Lower leg skin (tissue), 4 donors: Measurements from ENCODE around the gene COL4A1. TPM values are rescaled to one million over a fixed set of nuclear protein-coding genes. Genes with fewer than 3 reads are reported as not detected.

Source experiments
- DNase-seq, 2 donors: peaks; one replicate each; pipeline ENCODE4 v3.0.0-alpha.2; 2019; ENCODE audit warnings: low spot score in 2 of 2
- H3K4me3 ChIP-seq: fragments of 200-600 bp; sonication (generic); 2 replicates; pipeline ENCODE4 v1.5.1; 2017; ENCODE audit warnings: mild to moderate bottlenecking, low read depth; ENCODE audit not compliant: poor library complexity, severe bottlenecking
- POLR2A ChIP-seq, 2 donors: fragments of 450-650 bp; IDR thresholded peaks; one replicate each; pipeline ENCODE4 v1.6.1; 2016 to 2017; ENCODE audit warnings: antibody characterized with exemption in 2 of 2, mild to moderate bottlenecking in 1 of 2, moderate library complexity in 1 of 2
- WGBS, 2 donors: methylation state at CpG; one replicate each; pipeline ENCODE4 v1.1.5; 2018; 5-methylcytosine and 5-hydroxymethylcytosine counted together
- intact Hi-C: fragments of 100-400 bp; cut with DNase I; formaldehyde crosslinking; loops from one replicate; pipeline ENCODE4 v1.15.0; 2023; ENCODE audit warnings: low total_unique reads
- total RNA-seq, 4 donors: library from RNA; depleted of rRNA; stranded (reverse); fragments of >200 nt; gene quantifications; one replicate each; pipeline ENCODE4 v1.1.0, GENCODE V29; 2016
- TF ChIP-seq, protein P1 (sequence below), 3 donors: fragments of 450-650 bp; IDR thresholded peaks; one replicate each; pipeline ENCODE4 v1.5.1; 2016; ENCODE audit warnings: antibody characterized with exemption in 3 of 3, mild to moderate bottlenecking in 3 of 3, moderate library complexity in 2 of 3

COL4A1 gene
- total RNA-seq, 4 donors from 2014 or later: 41.0 to 105 (median 56.7) TPM

DNA sequence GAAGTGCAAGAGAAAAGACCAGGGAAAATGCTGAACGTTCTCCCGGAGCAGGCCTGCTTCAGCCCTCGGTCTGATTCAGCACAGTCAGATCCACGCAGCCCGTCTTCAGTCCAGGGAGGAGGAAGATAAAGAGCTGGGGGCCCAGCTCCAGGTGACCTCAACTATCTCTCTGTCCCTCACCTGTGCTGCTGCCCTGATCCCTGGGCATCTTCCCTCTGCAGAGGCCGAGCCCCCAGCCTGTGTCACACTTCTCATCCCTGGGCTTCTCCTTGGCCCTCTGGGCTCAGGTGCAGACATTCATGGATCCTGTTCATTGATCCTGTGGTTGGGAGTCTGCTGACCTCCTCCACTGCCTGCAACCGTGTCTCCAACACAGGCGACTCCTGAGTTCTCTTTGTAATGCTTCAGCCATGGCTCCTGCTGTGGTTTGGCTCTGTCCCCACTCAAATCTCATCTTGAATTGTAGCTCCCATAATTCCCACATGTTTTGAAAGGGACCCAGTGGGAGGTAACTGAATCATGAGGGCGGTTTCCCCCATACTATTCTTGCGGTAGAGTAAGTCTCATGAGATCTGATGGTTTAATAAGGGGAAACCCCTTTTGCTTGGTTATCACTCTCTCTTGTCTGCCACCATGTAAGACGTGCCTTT is 28.0 kb upstream of the COL4A1 start:
- TF ChIP-seq, protein P1, sequence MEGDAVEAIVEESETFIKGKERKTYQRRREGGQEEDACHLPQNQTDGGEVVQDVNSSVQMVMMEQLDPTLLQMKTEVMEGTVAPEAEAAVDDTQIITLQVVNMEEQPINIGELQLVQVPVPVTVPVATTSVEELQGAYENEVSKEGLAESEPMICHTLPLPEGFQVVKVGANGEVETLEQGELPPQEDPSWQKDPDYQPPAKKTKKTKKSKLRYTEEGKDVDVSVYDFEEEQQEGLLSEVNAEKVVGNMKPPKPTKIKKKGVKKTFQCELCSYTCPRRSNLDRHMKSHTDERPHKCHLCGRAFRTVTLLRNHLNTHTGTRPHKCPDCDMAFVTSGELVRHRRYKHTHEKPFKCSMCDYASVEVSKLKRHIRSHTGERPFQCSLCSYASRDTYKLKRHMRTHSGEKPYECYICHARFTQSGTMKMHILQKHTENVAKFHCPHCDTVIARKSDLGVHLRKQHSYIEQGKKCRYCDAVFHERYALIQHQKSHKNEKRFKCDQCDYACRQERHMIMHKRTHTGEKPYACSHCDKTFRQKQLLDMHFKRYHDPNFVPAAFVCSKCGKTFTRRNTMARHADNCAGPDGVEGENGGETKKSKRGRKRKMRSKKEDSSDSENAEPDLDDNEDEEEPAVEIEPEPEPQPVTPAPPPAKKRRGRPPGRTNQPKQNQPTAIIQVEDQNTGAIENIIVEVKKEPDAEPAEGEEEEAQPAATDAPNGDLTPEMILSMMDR (IDR thresholded peaks at IDR 0.05): no peak
- no peak for TF ChIP-seq POLR2A (IDR thresholded peaks at IDR 0.05)
- H3K4me3 ChIP-seq: no peak overlapping the region
- no peak for DNase-seq
- 91% methylated on average over 11 of the region's 11 CpGs for WGBS, 2 donors
- intact Hi-C loops: no loop called here

DNA sequence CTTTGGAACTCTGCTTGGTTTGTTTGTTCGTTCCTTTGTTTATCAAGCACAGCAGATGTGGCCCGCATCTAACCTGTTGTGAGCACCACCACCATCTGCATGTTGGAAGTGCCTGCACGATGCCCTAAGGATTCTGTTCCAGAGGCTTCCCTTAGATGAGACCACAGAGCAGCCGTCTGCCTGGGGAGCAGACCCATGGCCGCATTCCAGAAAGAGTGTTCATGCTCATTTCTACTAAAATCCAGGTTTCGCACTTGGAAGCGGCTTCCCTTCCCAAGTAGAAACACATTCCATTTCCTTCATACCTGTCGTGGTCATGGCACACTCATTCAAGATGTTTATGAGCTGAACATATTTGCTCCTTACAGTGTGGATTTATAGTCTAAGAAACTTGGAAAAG is 27.3 kb upstream of the COL4A1 start:
- no peak overlapping the region for H3K4me3 ChIP-seq
- intact Hi-C loops: no loop called here
- 87 to 91% methylated on average over 8 of the region's 8 CpGs for WGBS, 2 donors
- no peak for TF ChIP-seq POLR2A (IDR thresholded peaks at IDR 0.05)
- TF ChIP-seq, protein P1 (IDR thresholded peaks at IDR 0.05): no peak
- no peak for DNase-seq

DNA sequence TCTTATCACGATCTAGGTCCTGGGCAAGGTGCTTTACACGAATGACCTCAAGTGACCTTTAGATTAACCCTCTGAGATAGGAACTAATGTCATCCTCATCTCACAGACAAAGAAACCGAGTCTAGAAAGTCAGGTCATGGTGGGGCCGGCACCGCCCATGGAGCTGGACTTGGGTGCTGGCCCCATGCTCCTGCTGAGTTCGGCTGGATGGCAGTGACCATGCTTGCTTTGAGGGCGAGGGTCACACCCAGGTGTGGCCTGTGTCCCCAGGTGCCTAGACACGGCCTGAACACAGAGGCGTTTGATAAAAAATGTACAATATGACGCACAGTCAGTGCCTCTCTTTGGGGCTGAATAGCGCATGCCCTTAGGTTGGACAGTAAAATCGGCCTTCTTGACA is 26.9 kb upstream of the COL4A1 start:
- intact Hi-C loops: no loop called here
- 95 to 96% methylated on average over 12 of the region's 12 CpGs for WGBS, 2 donors
- H3K4me3 ChIP-seq: no peak overlapping the region
- DNase-seq: no peak
- TF ChIP-seq POLR2A (IDR thresholded peaks at IDR 0.05): no peak
- TF ChIP-seq, protein P1 (IDR thresholded peaks at IDR 0.05): no peak

DNA sequence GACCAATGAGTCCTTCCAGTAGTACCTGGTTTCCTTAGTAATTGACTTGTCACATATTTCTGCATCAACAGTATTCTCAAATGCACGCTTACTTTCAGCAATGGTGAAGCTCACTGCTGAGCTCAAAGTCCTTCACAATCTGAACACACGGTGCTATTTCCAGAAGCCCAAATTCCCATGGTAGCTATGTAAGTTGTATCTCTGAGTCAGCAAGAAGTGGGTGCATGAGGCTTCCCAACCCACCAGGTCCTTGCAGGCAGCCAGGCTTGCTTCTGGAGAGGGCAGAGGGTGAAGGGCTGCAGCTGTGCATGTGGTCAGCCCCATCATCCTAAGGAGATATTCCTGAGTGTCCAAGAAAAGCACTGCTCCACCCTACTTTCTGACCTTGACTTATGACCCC is 25.8 kb upstream of the COL4A1 start:
- DNase-seq: no peak
- no peak overlapping the region for H3K4me3 ChIP-seq
- intact Hi-C loops: no loop called here
- WGBS, 2 donors: 88 to 90% methylated on average over 2 of the region's 2 CpGs
- TF ChIP-seq, protein P1 (IDR thresholded peaks at IDR 0.05): no peak
- no peak for TF ChIP-seq POLR2A (IDR thresholded peaks at IDR 0.05)

DNA sequence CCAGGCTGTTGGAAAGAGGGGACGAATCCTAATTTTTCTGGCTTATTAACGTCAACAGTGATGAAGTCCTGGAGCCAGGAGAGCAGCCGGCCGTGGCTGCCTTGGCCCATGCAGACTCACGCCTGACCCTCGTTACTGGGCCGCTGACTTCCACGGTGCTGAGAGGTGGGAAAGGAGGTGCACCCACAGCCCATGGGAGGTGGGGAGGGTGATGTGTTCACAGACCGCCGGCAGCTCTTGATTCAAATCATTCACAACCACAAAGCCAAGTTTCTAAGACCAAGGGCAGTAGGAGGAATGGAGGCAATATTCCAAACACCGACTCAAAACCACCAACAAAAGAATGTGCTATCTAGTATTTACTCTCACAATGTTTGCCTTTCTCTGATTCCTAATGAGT is 24.4 kb upstream of the COL4A1 start:
- DNase-seq: no peak
- intact Hi-C loops: no loop called here
- TF ChIP-seq, protein P1 (IDR thresholded peaks at IDR 0.05): no peak
- no peak for TF ChIP-seq POLR2A (IDR thresholded peaks at IDR 0.05)
- no peak overlapping the region for H3K4me3 ChIP-seq
- WGBS, 2 donors: 76 to 78% methylated on average over 11 of the region's 11 CpGs

DNA sequence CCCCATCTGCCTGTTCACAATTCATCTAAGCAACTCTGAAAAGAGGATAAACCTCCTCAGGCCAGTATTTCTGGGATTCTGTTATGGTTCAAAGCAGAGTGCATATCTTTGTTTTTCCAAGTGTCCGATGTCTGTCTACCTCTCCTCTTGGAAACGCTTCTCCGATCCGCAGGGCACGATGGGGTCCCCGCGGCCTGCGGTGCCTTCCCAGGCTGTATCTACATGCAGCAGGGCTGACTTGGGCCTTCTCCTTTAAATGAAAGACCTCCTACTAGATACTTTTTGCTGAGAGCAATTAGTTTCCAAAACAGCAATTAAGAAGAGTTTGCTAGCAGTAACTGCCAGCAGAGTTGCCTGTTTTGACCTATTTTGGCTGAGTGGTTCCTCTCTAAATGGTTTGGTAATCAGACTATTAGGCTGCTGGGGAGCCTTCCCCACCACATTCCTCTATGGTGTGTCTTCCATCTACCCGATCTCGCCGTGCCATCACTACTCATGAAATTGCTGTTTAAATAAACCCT is 23.6 kb upstream of the COL4A1 start:
- WGBS, 2 donors: 85 to 88% methylated on average over 11 of the region's 11 CpGs
- DNase-seq: no peak
- H3K4me3 ChIP-seq: no peak overlapping the region
- intact Hi-C loops: no loop called here
- TF ChIP-seq POLR2A (IDR thresholded peaks at IDR 0.05): no peak
- TF ChIP-seq, protein P1 (IDR thresholded peaks at IDR 0.05): no peak
